Vagina (tissue), 2 donors: Measurements from ENCODE around the gene PPP1R12C.

Experiments used
- POLR2A ChIP-seq, 2 donors: fragments of 450-650 bp; IDR thresholded peaks; one replicate each; pipeline ENCODE4 v1.6.1; 2017; ENCODE audit warnings: antibody characterized with exemption in 2 of 2, mild to moderate bottlenecking in 2 of 2, moderate library complexity in 2 of 2
- TF ChIP-seq, protein P1 (sequence below), 3 experiments: fragments of 450-650 bp in 2 of 3; fragments of 200-600 bp in 1 of 3; sonication (generic) in 1 of 3; IDR thresholded peaks; one replicate each; pipeline ENCODE4 v1.5.1; 2017 to 2019; ENCODE audit warnings: antibody characterized with exemption in 3 of 3, mild to moderate bottlenecking in 2 of 3, moderate library complexity in 2 of 3

DNA sequence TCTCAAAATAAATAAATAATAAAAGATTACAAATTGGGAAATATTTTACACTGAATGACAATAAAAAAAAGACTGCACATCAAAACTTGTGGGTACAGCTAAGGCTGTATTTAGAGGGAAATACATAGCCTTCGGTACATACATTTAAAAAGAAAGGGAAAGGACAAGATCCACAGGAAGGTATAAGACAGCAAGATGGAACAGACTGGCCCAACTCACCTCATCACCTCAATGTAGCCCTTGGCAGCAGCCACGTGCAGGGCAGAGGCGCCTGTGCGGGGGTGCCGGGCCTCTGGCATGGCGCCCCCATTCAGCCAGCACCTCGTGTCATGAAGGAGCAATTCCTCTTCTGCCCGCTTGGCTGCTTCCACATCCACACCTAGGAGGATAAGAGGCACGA lies 14.2 kb downstream of the PPP1R12C start:
- TF ChIP-seq POLR2A (IDR thresholded peaks at IDR 0.05), result no peak
- TF ChIP-seq, protein P1, sequence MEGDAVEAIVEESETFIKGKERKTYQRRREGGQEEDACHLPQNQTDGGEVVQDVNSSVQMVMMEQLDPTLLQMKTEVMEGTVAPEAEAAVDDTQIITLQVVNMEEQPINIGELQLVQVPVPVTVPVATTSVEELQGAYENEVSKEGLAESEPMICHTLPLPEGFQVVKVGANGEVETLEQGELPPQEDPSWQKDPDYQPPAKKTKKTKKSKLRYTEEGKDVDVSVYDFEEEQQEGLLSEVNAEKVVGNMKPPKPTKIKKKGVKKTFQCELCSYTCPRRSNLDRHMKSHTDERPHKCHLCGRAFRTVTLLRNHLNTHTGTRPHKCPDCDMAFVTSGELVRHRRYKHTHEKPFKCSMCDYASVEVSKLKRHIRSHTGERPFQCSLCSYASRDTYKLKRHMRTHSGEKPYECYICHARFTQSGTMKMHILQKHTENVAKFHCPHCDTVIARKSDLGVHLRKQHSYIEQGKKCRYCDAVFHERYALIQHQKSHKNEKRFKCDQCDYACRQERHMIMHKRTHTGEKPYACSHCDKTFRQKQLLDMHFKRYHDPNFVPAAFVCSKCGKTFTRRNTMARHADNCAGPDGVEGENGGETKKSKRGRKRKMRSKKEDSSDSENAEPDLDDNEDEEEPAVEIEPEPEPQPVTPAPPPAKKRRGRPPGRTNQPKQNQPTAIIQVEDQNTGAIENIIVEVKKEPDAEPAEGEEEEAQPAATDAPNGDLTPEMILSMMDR (IDR thresholded peaks at IDR 0.05), result no peak
